ENCODE measurements around the gene DLGAP4.

DLGAP4 gene

GRCh38 chr20:36477475-36477874 is 171.3 kb downstream of the DLGAP4 start:
- no peak for DNase-seq (ENCODE audit: low read depth)

- DNase-seq (ENCODE audit: low read depth), result no peak
Observed at GRCh38 chr20:36478137-36478905, 172.2 kb downstream of the DLGAP4 start.

- DNase-seq (ENCODE audit: low read depth), result no peak
Observed at GRCh38 chr20:36479938-36480337, 173.8 kb downstream of the DLGAP4 start.

GRCh38 chr20:36480456-36481048 is 174.4 kb downstream of the DLGAP4 start:
- no peak for DNase-seq (ENCODE audit: low read depth)

GRCh38 chr20:36481380-36482043 is 175.4 kb downstream of the DLGAP4 start:
- DNase-seq (ENCODE audit: low read depth), result no peak

GRCh38 chr20:36482044-36482473 is 175.9 kb downstream of the DLGAP4 start:
- no peak for DNase-seq (ENCODE audit: low read depth)

GRCh38 chr20:36483209-36483918 is 177.2 kb downstream of the DLGAP4 start:
- no peak for DNase-seq (ENCODE audit: low read depth)

- no peak for DNase-seq (ENCODE audit: low read depth)
Observed at GRCh38 chr20:36483919-36484808, 178.0 kb downstream of the DLGAP4 start.

GRCh38 chr20:36485286-36485685 is 179.1 kb downstream of the DLGAP4 start:
- DNase-seq (ENCODE audit: low read depth), result no peak

GRCh38 chr20:36487069-36487468 is 180.9 kb downstream of the DLGAP4 start:
- no peak for DNase-seq (ENCODE audit: low read depth)

GRCh38 chr20:36490191-36490590 is 184.1 kb downstream of the DLGAP4 start:
- no peak for DNase-seq (ENCODE audit: low read depth)

GRCh38 chr20:36491901-36492617 is 185.9 kb downstream of the DLGAP4 start:
- peak; percentile 21 for DNase-seq (ENCODE audit: low read depth)

GRCh38 chr20:36493051-36493800 is 187.1 kb downstream of the DLGAP4 start:
- DNase-seq (ENCODE audit: low read depth), result no peak

- DNase-seq (ENCODE audit: low read depth), result no peak
Observed at GRCh38 chr20:36493801-36494114, 187.6 kb downstream of the DLGAP4 start.

- DNase-seq (ENCODE audit: low read depth), result no peak
Observed at GRCh38 chr20:36496707-36497669, 190.8 kb downstream of the DLGAP4 start.

- DNase-seq (ENCODE audit: low read depth), result no peak
Observed at GRCh38 chr20:36497856-36498255, 191.7 kb downstream of the DLGAP4 start.

GRCh38 chr20:36498386-36499179 is 192.4 kb downstream of the DLGAP4 start:
- no peak for DNase-seq (ENCODE audit: low read depth)

- DNase-seq (ENCODE audit: low read depth), result no peak
Observed at GRCh38 chr20:36499211-36499610, 193.1 kb downstream of the DLGAP4 start.
